HS-5 (cell line): ENCODE measurements around the gene DBNL.
"Not testable (repeated sequence)": the region's sequence is repeated elsewhere in the genome, so short reads cannot be mapped to it uniquely, and the experiment has no call there.

Experiments used
- DNase-seq: peaks from one replicate; pipeline ENCODE4 v3.0.0-alpha.2; 2012; ENCODE audit warnings: low read depth

The DBNL gene

GRCh38 chr7:44044315-44045225, at the start of gene DBNL:
Gene DBNL, plus strand, starts transcription at chr7:44044702. Its CDS starts 36 bp downstream, at chr7:44044738.
- peak; percentile 70 for DNase-seq

GRCh38 chr7:43997532-43997931, 47.0 kb upstream of the DBNL start, which contains the start of gene SPDYE1:
Gene SPDYE1, plus strand, starts transcription at chr7:43997897. Its CDS starts 2,053 bp downstream, at chr7:43999950.
- not testable (repeated sequence) for DNase-seq

- DNase-seq, result not testable (repeated sequence)
Measured at GRCh38 chr7:44012081-44012480, 32.4 kb upstream of the DBNL start.

GRCh38 chr7:44015090-44015489, 29.4 kb upstream of the DBNL start:
- not testable (repeated sequence) for DNase-seq

- peak; percentile 95 for DNase-seq
Measured at GRCh38 chr7:44018857-44019807, 25.4 kb upstream of the DBNL start.

- not testable (repeated sequence) for DNase-seq
Measured at GRCh38 chr7:44019825-44020224, 24.7 kb upstream of the DBNL start.

GRCh38 chr7:44022069-44022468, 22.4 kb upstream of the DBNL start:
- not testable (repeated sequence) for DNase-seq

GRCh38 chr7:44022796-44023467, 21.6 kb upstream of the DBNL start:
- not testable (repeated sequence) for DNase-seq

GRCh38 chr7:44029433-44029832, 15.1 kb upstream of the DBNL start:
- DNase-seq, result not testable (repeated sequence)

- not testable (repeated sequence) for DNase-seq
Measured at GRCh38 chr7:44030029-44030428, 14.5 kb upstream of the DBNL start.

GRCh38 chr7:44031319-44031718, 13.2 kb upstream of the DBNL start:
- not testable (repeated sequence) for DNase-seq

GRCh38 chr7:44032031-44032430, 12.5 kb upstream of the DBNL start:
- DNase-seq, result not testable (repeated sequence)

- DNase-seq, result not testable (repeated sequence)
Measured at GRCh38 chr7:44033971-44034844, 10.3 kb upstream of the DBNL start.

- not testable (repeated sequence) for DNase-seq
Measured at GRCh38 chr7:44036364-44036763, 8.1 kb upstream of the DBNL start.

GRCh38 chr7:44037951-44038350, 6.6 kb upstream of the DBNL start:
- not testable (repeated sequence) for DNase-seq

GRCh38 chr7:44038553-44038952, 5.9 kb upstream of the DBNL start:
- DNase-seq, result not testable (repeated sequence)

GRCh38 chr7:44038961-44039558, 5.4 kb upstream of the DBNL start:
- not testable (repeated sequence) for DNase-seq

GRCh38 chr7:44039800-44040492, 4.6 kb upstream of the DBNL start:
- DNase-seq, result not testable (repeated sequence)

GRCh38 chr7:44040493-44040891, 4.0 kb upstream of the DBNL start:
- not testable (repeated sequence) for DNase-seq

GRCh38 chr7:44042221-44042620, 2.3 kb upstream of the DBNL start:
- DNase-seq, result no peak
